Tibial artery (tissue), 4 donors: ENCODE measurements around the gene CACNA1B.

Source experiments
- DNase-seq, 2 donors: peaks; one replicate each; pipeline ENCODE4 v3.0.0-alpha.2; 2019
- H3K27ac ChIP-seq, 2 donors: fragments of 200-600 bp; sonication (generic) in 1 of 2; 1 replicate in 1 of 2; 2 replicates in 1 of 2; pipeline ENCODE4 v1.5.1; 2018 to 2019; ENCODE audit warnings: mild to moderate bottlenecking in 1 of 2
- H3K27me3 ChIP-seq, 2 donors: fragments of 200-600 bp; sonication (generic) in 1 of 2; one replicate each; pipeline versions ENCODE4 v1.5.1 to v1.6.0; 2016 to 2019
- H3K36me3 ChIP-seq, 3 donors: fragments of 200-600 bp; sonication (generic) in 2 of 3; one replicate each; pipeline ENCODE4 v1.5.1; 2016 to 2019; ENCODE audit warnings: mild to moderate bottlenecking in 2 of 3
- H3K4me1 ChIP-seq, 4 donors: fragments of 200-600 bp; sonication (generic) in 2 of 4; 1 replicate in 3 of 4; 2 replicates in 1 of 4; pipeline ENCODE4 v1.5.1; 2016 to 2019
- H3K4me3 ChIP-seq, 2 donors: fragments of 200-600 bp; sonication (generic) in 1 of 2; 1 replicate in 1 of 2; 2 replicates in 1 of 2; pipeline ENCODE4 v1.5.1; 2018 to 2019; ENCODE audit warnings: mild to moderate bottlenecking in 2 of 2
- H3K9me3 ChIP-seq, 3 donors: fragments of 200-600 bp; sonication (generic) in 1 of 3; one replicate each; pipeline ENCODE4 v1.5.1; 2016 to 2019
- intact Hi-C: fragments of 100-400 bp; cut with DNase I; formaldehyde crosslinking; loops from one replicate; pipeline ENCODE4 v1.15.0; 2023; ENCODE audit warnings: low total_unique reads
- TF ChIP-seq, protein P1 (sequence below), 2 experiments: fragments of 200-600 bp in 1 of 2; fragments of 450-650 bp in 1 of 2; IDR thresholded peaks; one replicate each; pipeline ENCODE4 v1.5.1; 2017 to 2019; ENCODE audit warnings: antibody characterized with exemption in 2 of 2, mild to moderate bottlenecking in 1 of 2, moderate library complexity in 1 of 2

CACNA1B gene

DNA sequence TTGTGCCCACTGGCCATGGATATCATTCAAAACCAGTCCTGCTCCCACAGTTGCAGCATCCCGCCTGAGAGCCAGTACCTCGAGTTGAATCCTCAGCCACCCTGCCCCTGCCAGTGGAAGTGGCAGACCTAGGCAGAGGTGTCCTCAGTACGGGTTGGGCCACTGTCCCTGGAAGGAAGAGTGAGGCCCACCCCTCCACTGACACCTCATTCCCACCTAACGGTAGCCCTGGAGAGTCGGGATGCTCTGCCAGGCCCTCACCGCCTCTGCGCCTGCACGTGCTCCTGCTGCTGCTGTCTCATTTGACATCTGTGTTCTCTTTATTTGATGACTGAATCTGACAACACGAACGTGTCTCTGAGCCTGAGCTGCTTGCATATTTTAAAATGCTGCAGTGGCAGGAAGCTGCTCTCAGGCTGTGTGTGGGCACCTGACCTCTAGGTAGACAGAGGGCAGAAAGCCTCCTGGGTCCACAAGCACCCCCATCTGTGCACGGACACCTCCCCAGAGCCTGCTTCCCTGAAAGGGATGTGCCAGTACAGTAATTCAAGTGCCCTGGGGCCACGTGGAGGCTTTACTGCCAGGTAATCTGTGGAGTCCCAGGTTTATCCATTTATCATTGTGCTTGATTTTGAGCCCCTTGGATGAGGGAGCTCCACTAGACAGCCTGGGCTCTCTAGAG, 194.7 kb downstream of the CACNA1B start:
- no peaks in the 10 kb centered on the region for H3K36me3 ChIP-seq
- peak in 1 of 2 donors; percentile 37 for DNase-seq
- H3K4me1 ChIP-seq = no peaks in the 10 kb centered on the region
- no peak overlapping the region for H3K27ac ChIP-seq
- TF ChIP-seq, protein P1, sequence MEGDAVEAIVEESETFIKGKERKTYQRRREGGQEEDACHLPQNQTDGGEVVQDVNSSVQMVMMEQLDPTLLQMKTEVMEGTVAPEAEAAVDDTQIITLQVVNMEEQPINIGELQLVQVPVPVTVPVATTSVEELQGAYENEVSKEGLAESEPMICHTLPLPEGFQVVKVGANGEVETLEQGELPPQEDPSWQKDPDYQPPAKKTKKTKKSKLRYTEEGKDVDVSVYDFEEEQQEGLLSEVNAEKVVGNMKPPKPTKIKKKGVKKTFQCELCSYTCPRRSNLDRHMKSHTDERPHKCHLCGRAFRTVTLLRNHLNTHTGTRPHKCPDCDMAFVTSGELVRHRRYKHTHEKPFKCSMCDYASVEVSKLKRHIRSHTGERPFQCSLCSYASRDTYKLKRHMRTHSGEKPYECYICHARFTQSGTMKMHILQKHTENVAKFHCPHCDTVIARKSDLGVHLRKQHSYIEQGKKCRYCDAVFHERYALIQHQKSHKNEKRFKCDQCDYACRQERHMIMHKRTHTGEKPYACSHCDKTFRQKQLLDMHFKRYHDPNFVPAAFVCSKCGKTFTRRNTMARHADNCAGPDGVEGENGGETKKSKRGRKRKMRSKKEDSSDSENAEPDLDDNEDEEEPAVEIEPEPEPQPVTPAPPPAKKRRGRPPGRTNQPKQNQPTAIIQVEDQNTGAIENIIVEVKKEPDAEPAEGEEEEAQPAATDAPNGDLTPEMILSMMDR (IDR thresholded peaks at IDR 0.05) = no peak
- H3K27me3 ChIP-seq = peaks cover 0 to 10% of the 10 kb centered on the region in 2 donors
- no peaks in the 10 kb centered on the region for H3K9me3 ChIP-seq
- intact Hi-C loops = no loop called here
- H3K4me3 ChIP-seq = no peak overlapping the region

DNA sequence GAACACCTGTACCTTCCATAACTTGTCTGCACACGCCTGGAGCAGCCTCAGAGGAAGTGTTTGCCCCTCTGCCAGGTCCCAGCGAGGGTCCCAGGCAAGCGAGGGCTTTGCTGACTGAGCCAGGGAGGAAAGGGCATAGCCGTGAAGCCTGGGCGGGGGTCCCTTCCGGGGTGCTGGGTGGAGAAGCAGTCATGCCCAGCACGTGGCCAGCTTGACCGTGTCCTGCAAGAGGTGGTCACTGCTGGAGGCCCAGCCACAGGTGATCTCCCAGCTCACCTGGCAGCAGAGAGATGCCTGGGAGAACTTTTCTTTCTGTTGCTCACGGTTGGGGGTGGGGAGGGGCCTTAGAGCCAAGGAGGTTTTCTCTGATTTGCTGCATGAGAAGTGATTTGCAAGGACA, 195.3 kb downstream of the CACNA1B start:
- intact Hi-C loops = no loop called here
- peak in 1 of 2 donors; percentile 56 for DNase-seq
- H3K9me3 ChIP-seq = no peaks in the 10 kb centered on the region
- H3K27ac ChIP-seq = no peak overlapping the region
- no peaks in the 10 kb centered on the region for H3K36me3 ChIP-seq
- H3K27me3 ChIP-seq = peaks cover 0 to 10% of the 10 kb centered on the region in 2 donors
- TF ChIP-seq, protein P1 (IDR thresholded peaks at IDR 0.05) = no peak
- H3K4me1 ChIP-seq = no peaks in the 10 kb centered on the region
- H3K4me3 ChIP-seq = no peak overlapping the region

DNA sequence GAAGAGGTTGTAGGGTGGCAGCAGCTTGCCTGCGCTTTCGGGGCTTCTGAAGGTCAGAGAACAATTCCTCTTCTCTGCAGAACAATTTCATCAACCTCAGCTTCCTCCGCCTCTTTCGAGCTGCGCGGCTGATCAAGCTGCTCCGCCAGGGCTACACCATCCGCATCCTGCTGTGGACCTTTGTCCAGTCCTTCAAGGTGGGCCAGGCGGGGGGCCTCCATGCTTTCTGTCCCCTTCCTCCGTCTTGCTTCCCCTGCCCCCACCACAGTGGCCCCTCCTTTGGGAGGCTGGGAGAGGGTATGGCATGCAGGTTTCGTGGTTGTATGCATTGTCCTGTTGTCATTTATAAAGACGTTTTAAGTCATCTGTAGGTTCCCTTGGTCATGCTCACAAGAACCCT, 195.8 kb downstream of the CACNA1B start:
- Histone ChIP-seq H3K9me3 (no peaks in the 10 kb centered on the region), H3K36me3 (no peaks in the 10 kb centered on the region), H3K27ac (no peak overlapping the region), H3K4me1 (no peaks in the 10 kb centered on the region), H3K4me3 (no peak overlapping the region), H3K27me3 (peaks cover 0 to 10% of the 10 kb centered on the region in 2 donors)
- intact Hi-C loops = no loop called here
- TF ChIP-seq, protein P1 (IDR thresholded peaks at IDR 0.05) = no peak
- peak in 1 of 2 donors; percentile 31 for DNase-seq

DNA sequence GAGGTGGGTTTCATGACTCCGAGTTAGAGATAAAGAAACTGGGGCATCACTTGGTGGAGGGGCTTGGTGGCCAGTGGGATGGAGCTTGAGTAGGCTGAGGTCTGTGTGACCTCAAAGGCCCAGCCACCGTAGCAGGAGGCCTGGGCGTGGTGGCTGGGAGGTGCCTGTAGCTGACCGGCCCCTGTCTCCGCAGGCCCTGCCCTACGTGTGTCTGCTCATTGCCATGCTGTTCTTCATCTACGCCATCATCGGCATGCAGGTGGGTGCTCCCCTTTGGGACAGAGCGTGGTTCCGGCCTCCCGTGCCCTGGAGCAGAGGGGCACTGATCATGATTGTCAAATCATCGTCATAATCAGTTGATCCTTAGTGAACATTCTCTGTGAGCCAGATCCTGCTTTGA, 196.2 kb downstream of the CACNA1B start:
- peaks cover 0 to 10% of the 10 kb centered on the region in 2 donors for H3K27me3 ChIP-seq
- TF ChIP-seq, protein P1 (IDR thresholded peaks at IDR 0.05) = no peak
- H3K9me3 ChIP-seq = no peaks in the 10 kb centered on the region
- DNase-seq = peak in 1 of 2 donors; percentile 49
- no peaks in the 10 kb centered on the region for H3K36me3 ChIP-seq
- no peak overlapping the region for H3K4me3 ChIP-seq
- H3K4me1 ChIP-seq = no peaks in the 10 kb centered on the region
- no peak overlapping the region for H3K27ac ChIP-seq
- intact Hi-C loops = no loop called here

DNA sequence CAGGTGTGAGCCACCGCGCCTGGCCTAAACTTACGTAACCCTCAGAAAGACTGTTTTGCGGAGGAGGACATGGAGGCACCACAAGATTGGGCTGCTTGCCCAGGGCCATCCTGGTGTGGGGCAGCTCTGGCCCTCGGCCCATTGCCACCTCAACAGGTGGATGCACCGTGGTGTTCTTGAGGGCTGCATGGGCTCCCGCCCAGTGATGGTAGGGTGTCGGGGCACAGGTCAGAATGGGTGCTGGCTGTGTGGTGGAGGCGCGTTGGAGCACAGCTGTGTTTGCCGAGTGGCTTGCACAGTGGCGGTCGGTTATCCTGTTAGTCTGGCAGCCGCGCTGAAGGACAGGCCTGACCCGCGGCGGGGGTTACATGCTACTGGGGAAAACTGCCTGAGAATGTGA, 196.9 kb downstream of the CACNA1B start:
- Histone ChIP-seq H3K4me1 (no peaks in the 10 kb centered on the region), H3K4me3 (no peak overlapping the region), H3K27me3 (peaks cover 0 to 10% of the 10 kb centered on the region in 2 donors), H3K27ac (no peak overlapping the region), H3K9me3 (no peaks in the 10 kb centered on the region), H3K36me3 (no peaks in the 10 kb centered on the region)
- intact Hi-C loops = no loop called here
- TF ChIP-seq, protein P1 (IDR thresholded peaks at IDR 0.05) = no peak
- peak in 1 of 2 donors; percentile 46 for DNase-seq
